Gastroesophageal sphincter (tissue), 3 donors: ENCODE measurements around the gene FBXL17.

ENCODE experiments used
- POLR2A ChIP-seq, 2 donors: fragments of 450-650 bp; IDR thresholded peaks; one replicate each; pipeline ENCODE4 v1.6.1; 2017; ENCODE audit warnings: antibody characterized with exemption in 2 of 2, mild to moderate bottlenecking in 2 of 2, moderate library complexity in 1 of 2
- POLR2AphosphoS5 ChIP-seq: sonication (generic); formaldehyde crosslinking; IDR thresholded peaks from one replicate; pipeline ENCODE4 v1.6.1; 2017; ENCODE audit warnings: antibody characterized with exemption
- TF ChIP-seq, protein P1 (sequence below), 4 experiments: fragments of 200-600 bp in 2 of 4; fragments of 450-650 bp in 2 of 4; sonication (generic) in 1 of 4; IDR thresholded peaks; one replicate each; pipeline ENCODE4 v1.5.1; 2017 to 2019; ENCODE audit warnings: antibody characterized with exemption in 4 of 4, mild to moderate bottlenecking in 2 of 4, moderate library complexity in 2 of 4

- TF ChIP-seq, protein P1, sequence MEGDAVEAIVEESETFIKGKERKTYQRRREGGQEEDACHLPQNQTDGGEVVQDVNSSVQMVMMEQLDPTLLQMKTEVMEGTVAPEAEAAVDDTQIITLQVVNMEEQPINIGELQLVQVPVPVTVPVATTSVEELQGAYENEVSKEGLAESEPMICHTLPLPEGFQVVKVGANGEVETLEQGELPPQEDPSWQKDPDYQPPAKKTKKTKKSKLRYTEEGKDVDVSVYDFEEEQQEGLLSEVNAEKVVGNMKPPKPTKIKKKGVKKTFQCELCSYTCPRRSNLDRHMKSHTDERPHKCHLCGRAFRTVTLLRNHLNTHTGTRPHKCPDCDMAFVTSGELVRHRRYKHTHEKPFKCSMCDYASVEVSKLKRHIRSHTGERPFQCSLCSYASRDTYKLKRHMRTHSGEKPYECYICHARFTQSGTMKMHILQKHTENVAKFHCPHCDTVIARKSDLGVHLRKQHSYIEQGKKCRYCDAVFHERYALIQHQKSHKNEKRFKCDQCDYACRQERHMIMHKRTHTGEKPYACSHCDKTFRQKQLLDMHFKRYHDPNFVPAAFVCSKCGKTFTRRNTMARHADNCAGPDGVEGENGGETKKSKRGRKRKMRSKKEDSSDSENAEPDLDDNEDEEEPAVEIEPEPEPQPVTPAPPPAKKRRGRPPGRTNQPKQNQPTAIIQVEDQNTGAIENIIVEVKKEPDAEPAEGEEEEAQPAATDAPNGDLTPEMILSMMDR (IDR thresholded peaks at IDR 0.05), result no peak
- TF ChIP-seq POLR2A (IDR thresholded peaks at IDR 0.05), result no peak
- no peak for TF ChIP-seq POLR2AphosphoS5
These were observed 302.1 kb downstream of the FBXL17 start for GRCh38 chr5:108079753-108080152.
